Smooth muscle cell (in vitro differentiated cells): ENCODE data around the gene SBK1. TPM values are rescaled to one million over a fixed set of nuclear protein-coding genes. Genes with fewer than 3 reads are reported as not detected.

Experiments
- DNase-seq: peaks from one replicate; lab custom pipeline; 2025; ENCODE audit not compliant: unreplicated experiment; lab: John Stamatoyannopoulos, UW
- H2AFZ ChIP-seq: fragments of 200-600 bp; sonication (generic); 2 replicates; pipeline ENCODE4 v1.6.0; 2016; ENCODE audit warnings: antibody characterized with exemption, low read depth, mild to moderate bottlenecking
- H3F3A ChIP-seq: fragments of 200-600 bp; sonication (generic); 2 replicates; pipeline ENCODE4 v1.6.0; 2017; ENCODE audit warnings: antibody characterized with exemption, low read depth
- H3K27ac ChIP-seq: fragments of 200-600 bp; sonication (generic); 2 replicates; pipeline ENCODE4 v1.5.1; 2016; ENCODE audit warnings: low read depth, mild to moderate bottlenecking
- H3K27me3 ChIP-seq: fragments of 200-600 bp; sonication (generic); 2 replicates; pipeline ENCODE4 v1.6.1; 2016; ENCODE audit warnings: low read depth, mild to moderate bottlenecking
- H3K36me3 ChIP-seq: fragments of 200-600 bp; sonication (generic); 2 replicates; pipeline ENCODE4 v1.5.1; 2016; ENCODE audit warnings: low read depth
- H3K4me1 ChIP-seq: fragments of 200-600 bp; sonication (generic); 2 replicates; pipeline ENCODE4 v1.5.1; 2016; ENCODE audit warnings: low read depth
- H3K4me2 ChIP-seq: fragments of 200-600 bp; sonication (generic); 2 replicates; pipeline ENCODE4 v1.6.0; 2016; ENCODE audit warnings: mild to moderate bottlenecking
- H3K4me3 ChIP-seq: fragments of 200-600 bp; sonication (generic); 2 replicates; pipeline ENCODE4 v1.5.1; 2016; ENCODE audit warnings: mild to moderate bottlenecking
- H3K79me2 ChIP-seq: fragments of 200-600 bp; sonication (generic); 2 replicates; pipeline ENCODE4 v1.6.0; 2016; ENCODE audit warnings: low read depth, mild to moderate bottlenecking
- H3K9ac ChIP-seq: fragments of 200-600 bp; sonication (generic); 2 replicates; pipeline ENCODE4 v1.6.0; 2016; ENCODE audit warnings: low read depth
- H3K9me3 ChIP-seq: fragments of 200-600 bp; sonication (generic); replicated peaks from 2 replicates; pipeline ENCODE4 v1.5.1; 2016; ENCODE audit warnings: low read depth
- H4K20me1 ChIP-seq: fragments of 200-600 bp; sonication (generic); 2 replicates; pipeline ENCODE4 v1.6.0; 2016; ENCODE audit warnings: low read depth
- WGBS: methylation state at CpG from one replicate; pipeline ENCODE4 v1.1.7; 2016; ENCODE audit warnings: low lambda C conversion rate; 5-methylcytosine and 5-hydroxymethylcytosine counted together
- polyA plus RNA-seq: library from polyadenylated mRNA; unstranded; fragments of >200 nt; fragmentation: Nextera tagmentation; extraction: Ambion mirVana; gene quantifications from 2 replicates; pipeline ENCODE4 v1.2.1, GENCODE V29; 2016
- total RNA-seq: library from RNA; depleted of rRNA; stranded (reverse); fragments of >200 nt; gene quantifications from 2 replicates; pipeline ENCODE4 v1.2.3, GENCODE V29; 2014
- TF ChIP-seq, protein P1 (sequence below): fragments of 200-600 bp; sonication (generic); IDR thresholded peaks from 2 replicates; pipeline ENCODE4 v1.5.1; 2017; ENCODE audit warnings: borderline replicate concordance, mild to moderate bottlenecking, antibody characterized with exemption; ENCODE audit not compliant: insufficient read depth, poor library complexity, severe bottlenecking

Gene SBK1
- total and polyA plus RNA-seq, 2 experiments from 2014 or later = 1.9 to 3.1 TPM

- H2AFZ ChIP-seq = no peak overlapping the region
- H3K4me2 ChIP-seq = no peak overlapping the region
- no peaks in the 10 kb centered on the region for H3K36me3 ChIP-seq
- TF ChIP-seq, protein P1, sequence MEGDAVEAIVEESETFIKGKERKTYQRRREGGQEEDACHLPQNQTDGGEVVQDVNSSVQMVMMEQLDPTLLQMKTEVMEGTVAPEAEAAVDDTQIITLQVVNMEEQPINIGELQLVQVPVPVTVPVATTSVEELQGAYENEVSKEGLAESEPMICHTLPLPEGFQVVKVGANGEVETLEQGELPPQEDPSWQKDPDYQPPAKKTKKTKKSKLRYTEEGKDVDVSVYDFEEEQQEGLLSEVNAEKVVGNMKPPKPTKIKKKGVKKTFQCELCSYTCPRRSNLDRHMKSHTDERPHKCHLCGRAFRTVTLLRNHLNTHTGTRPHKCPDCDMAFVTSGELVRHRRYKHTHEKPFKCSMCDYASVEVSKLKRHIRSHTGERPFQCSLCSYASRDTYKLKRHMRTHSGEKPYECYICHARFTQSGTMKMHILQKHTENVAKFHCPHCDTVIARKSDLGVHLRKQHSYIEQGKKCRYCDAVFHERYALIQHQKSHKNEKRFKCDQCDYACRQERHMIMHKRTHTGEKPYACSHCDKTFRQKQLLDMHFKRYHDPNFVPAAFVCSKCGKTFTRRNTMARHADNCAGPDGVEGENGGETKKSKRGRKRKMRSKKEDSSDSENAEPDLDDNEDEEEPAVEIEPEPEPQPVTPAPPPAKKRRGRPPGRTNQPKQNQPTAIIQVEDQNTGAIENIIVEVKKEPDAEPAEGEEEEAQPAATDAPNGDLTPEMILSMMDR = no peak
- 81% methylated on average over 14 of the region's 15 CpGs for WGBS
- no peaks in the 10 kb centered on the region for H3F3A ChIP-seq
- H3K79me2 ChIP-seq = no peaks in the 10 kb centered on the region
- no peak for DNase-seq
- no peak overlapping the region for H3K4me3 ChIP-seq
- no peak overlapping the region for H3K27ac ChIP-seq
- H4K20me1 ChIP-seq = no peaks in the 10 kb centered on the region
- H3K27me3 ChIP-seq = peaks cover 2% of the 10 kb centered on the region
- no peak overlapping the region for H3K9ac ChIP-seq
- H3K4me1 ChIP-seq = no peaks in the 10 kb centered on the region
- H3K9me3 ChIP-seq = no peaks in the 10 kb centered on the region
Observed at GRCh38 chr16:28280881-28281836, 11.2 kb upstream of the SBK1 start.

- H3K9me3 ChIP-seq = no peaks in the 10 kb centered on the region
- no peak overlapping the region for H3K4me2 ChIP-seq
- TF ChIP-seq, protein P1 = no peak
- DNase-seq = no peak
- 92% methylated on average over 6 of the region's 8 CpGs for WGBS
- H2AFZ ChIP-seq = no peak overlapping the region
- no peaks in the 10 kb centered on the region for H3F3A ChIP-seq
- H3K27ac ChIP-seq = no peak overlapping the region
- H3K79me2 ChIP-seq = no peaks in the 10 kb centered on the region
- H3K27me3 ChIP-seq = no peaks in the 10 kb centered on the region
- H3K9ac ChIP-seq = no peak overlapping the region
- H3K4me3 ChIP-seq = no peak overlapping the region
- no peaks in the 10 kb centered on the region for H3K36me3 ChIP-seq
- H4K20me1 ChIP-seq = no peaks in the 10 kb centered on the region
- no peaks in the 10 kb centered on the region for H3K4me1 ChIP-seq
Observed at GRCh38 chr16:28282045-28282444, 10.3 kb upstream of the SBK1 start.

DNA sequence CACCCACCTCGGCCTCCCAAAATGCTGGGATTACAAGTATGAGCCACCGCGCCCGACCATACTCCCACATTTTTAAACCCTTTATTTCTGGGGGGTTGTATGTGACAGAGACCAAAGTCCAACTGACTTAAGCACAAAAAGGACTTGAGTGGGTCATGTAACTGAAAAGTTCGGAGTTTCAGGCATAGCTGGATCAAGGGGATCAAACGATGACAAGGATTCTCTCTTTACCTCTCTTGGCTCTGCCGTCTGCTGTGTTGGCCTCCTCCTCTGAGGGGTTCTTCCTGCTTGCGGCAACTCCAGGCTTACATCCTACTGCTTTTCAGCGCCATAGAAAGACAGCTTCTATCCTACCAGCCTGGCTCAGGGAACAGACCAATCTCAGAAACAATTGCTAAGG lies 9.2 kb upstream of the SBK1 start:
- Histone ChIP-seq H3K9me3 (no peaks in the 10 kb centered on the region), H3K4me2 (no peak overlapping the region), H3K27me3 (no peaks in the 10 kb centered on the region), H3K27ac (no peak overlapping the region), H3K9ac (no peak overlapping the region), H4K20me1 (no peaks in the 10 kb centered on the region), H2AFZ (no peak overlapping the region), H3K79me2 (no peaks in the 10 kb centered on the region), H3K4me3 (no peak overlapping the region), H3K4me1 (no peaks in the 10 kb centered on the region), H3F3A (no peaks in the 10 kb centered on the region), H3K36me3 (no peaks in the 10 kb centered on the region)
- no peak for DNase-seq
- 92% methylated on average over 9 of the region's 9 CpGs for WGBS
- TF ChIP-seq, protein P1 = no peak
